ENCODE results near the gene PRKCD.

PRKCD gene

GRCh38 chr3:53126601-53127000, 34.4 kb upstream of the PRKCD start:
- ATAC-seq, result no peak
- no peak for TF ChIP-seq ZNF70 (CRISPR knock-in tag; IDR thresholded peaks at IDR 0.05)
- no peak for TF ChIP-seq RARB (CRISPR knock-in tag; IDR thresholded peaks at IDR 0.05)
- no peak for TF ChIP-seq PATZ1 (CRISPR knock-in tag; IDR thresholded peaks at IDR 0.05; ENCODE audit: borderline replicate concordance)
- no peak for TF ChIP-seq PPARA (CRISPR knock-in tag; IDR thresholded peaks at IDR 0.05; ENCODE audit: borderline replicate concordance)
- TF ChIP-seq TSHZ2 (CRISPR knock-in tag; IDR thresholded peaks at IDR 0.05), result no peak
- no peak for TF ChIP-seq CSDC2 (CRISPR knock-in tag; IDR thresholded peaks at IDR 0.05)
- TF ChIP-seq TCF4 (CRISPR knock-in tag; IDR thresholded peaks at IDR 0.05; ENCODE audit: borderline replicate concordance), result no peak
- no peak for TF ChIP-seq ZNF8 (CRISPR knock-in tag; IDR thresholded peaks at IDR 0.05)
- TF ChIP-seq CSRNP3 (CRISPR knock-in tag; IDR thresholded peaks at IDR 0.05), result no peak
- TF ChIP-seq CREB5 (CRISPR knock-in tag; IDR thresholded peaks at IDR 0.05; ENCODE audit: low read depth), result no peak

- TF ChIP-seq ZC3H10 (CRISPR knock-in tag; IDR thresholded peaks at IDR 0.05), result no peak
- no peak for TF ChIP-seq ZNF8 (CRISPR knock-in tag; IDR thresholded peaks at IDR 0.05)
- TF ChIP-seq ZNF70 (CRISPR knock-in tag; IDR thresholded peaks at IDR 0.05), result no peak
- TF ChIP-seq RARB (CRISPR knock-in tag; IDR thresholded peaks at IDR 0.05), result no peak
- TF ChIP-seq ZNF565 (CRISPR knock-in tag; conservative IDR thresholded peaks at IDR 0.05; ENCODE audit: low read depth), result no peak
- no peak for TF ChIP-seq BACH2 (CRISPR knock-in tag; IDR thresholded peaks at IDR 0.05; ENCODE audit: borderline replicate concordance)
- no peak for TF ChIP-seq ZFP30 (CRISPR knock-in tag; IDR thresholded peaks at IDR 0.05)
- TF ChIP-seq GLIS3 (CRISPR knock-in tag; IDR thresholded peaks at IDR 0.05), result no peak
- no peak for TF ChIP-seq CREB5 (CRISPR knock-in tag; IDR thresholded peaks at IDR 0.05; ENCODE audit: low read depth)
- TF ChIP-seq ARNTL (CRISPR knock-in tag; IDR thresholded peaks at IDR 0.05; ENCODE audit: borderline replicate concordance, low read depth), result no peak
- no peak for TF ChIP-seq POU6F1 (CRISPR knock-in tag; IDR thresholded peaks at IDR 0.05; ENCODE audit: borderline replicate concordance, low read depth)
- TF ChIP-seq TSHZ2 (CRISPR knock-in tag; IDR thresholded peaks at IDR 0.05), result no peak
- ATAC-seq, result no peak
These were observed 31.7 kb upstream of the PRKCD start for GRCh38 chr3:53129344-53129743.

Measured in SK-N-SH treated with all-trans-retinoic acid at 6 μM for 48 hours (cell line).